Activated B cell treated with CpG ODN at 0.5 μM for 24 hours (primary cell): ENCODE results near the gene OR4D2. TPM values are rescaled to one million over a fixed set of nuclear protein-coding genes. Genes with fewer than 3 reads are reported as not detected.

Source experiments
- ATAC-seq: fragments of 200-7000 bp; cut with Tn5 transposase; one replicate; pipeline ENCODE4 v1.10.0; 2021; ENCODE audit warnings: low read depth, mild to moderate bottlenecking, moderate library complexity
- CTCF ChIA-PET: fragments of 350-600 bp; sonication (Branson Sonifier 250); formaldehyde crosslinking; loops from one replicate; lab custom pipeline; 2021; ENCODE audit warnings: antibody characterized with exemption; lab: Charles Lee
- POLR2A ChIA-PET: fragments of 350-600 bp; sonication (Branson Sonifier 250); formaldehyde crosslinking; loops from one replicate; lab custom pipeline; 2021; ENCODE audit warnings: antibody characterized with exemption; lab: Charles Lee
- DNase-seq: peaks from one replicate; pipeline ENCODE4 v3.0.0; 2022
- H3K27ac Mint-ChIP-seq: one replicate; pipeline ENCODE4 v1.8.0; 2020; ENCODE audit warnings: mixed read lengths
- H3K27me3 Mint-ChIP-seq: one replicate; pipeline ENCODE4 v1.8.0; 2021; ENCODE audit warnings: mixed read lengths
- H3K36me3 Mint-ChIP-seq: one replicate; pipeline ENCODE4 v1.8.0; 2021; ENCODE audit warnings: low read depth, mixed read lengths
- H3K4me1 Mint-ChIP-seq: one replicate; pipeline ENCODE4 v1.8.0; 2021; ENCODE audit warnings: mixed read lengths
- H3K4me3 Mint-ChIP-seq: one replicate; pipeline ENCODE4 v1.8.0; 2020; ENCODE audit warnings: mild to moderate bottlenecking, mixed read lengths
- H3K9me3 Mint-ChIP-seq: one replicate; pipeline ENCODE4 v1.8.0; 2020; ENCODE audit warnings: mixed read lengths
- intact Hi-C: fragments of 100-400 bp; cut with micrococcal nuclease; formaldehyde crosslinking; loops from one replicate; pipeline ENCODE4 v1.15.1; 2024
- total RNA-seq: library from RNA; stranded (reverse); gene quantifications from 2 replicates; pipeline ENCODE4 v1.2.3, GENCODE V29; 2022
- TF ChIP-seq, protein P1 (sequence below): fragments of 200-600 bp; IDR thresholded peaks from one replicate; pipeline ENCODE4 v1.8.0; 2022; ENCODE audit warnings: antibody characterized with exemption, mild to moderate bottlenecking

The OR4D2 gene
- total RNA-seq, 1 donor from 2014 or later: not detected

DNA sequence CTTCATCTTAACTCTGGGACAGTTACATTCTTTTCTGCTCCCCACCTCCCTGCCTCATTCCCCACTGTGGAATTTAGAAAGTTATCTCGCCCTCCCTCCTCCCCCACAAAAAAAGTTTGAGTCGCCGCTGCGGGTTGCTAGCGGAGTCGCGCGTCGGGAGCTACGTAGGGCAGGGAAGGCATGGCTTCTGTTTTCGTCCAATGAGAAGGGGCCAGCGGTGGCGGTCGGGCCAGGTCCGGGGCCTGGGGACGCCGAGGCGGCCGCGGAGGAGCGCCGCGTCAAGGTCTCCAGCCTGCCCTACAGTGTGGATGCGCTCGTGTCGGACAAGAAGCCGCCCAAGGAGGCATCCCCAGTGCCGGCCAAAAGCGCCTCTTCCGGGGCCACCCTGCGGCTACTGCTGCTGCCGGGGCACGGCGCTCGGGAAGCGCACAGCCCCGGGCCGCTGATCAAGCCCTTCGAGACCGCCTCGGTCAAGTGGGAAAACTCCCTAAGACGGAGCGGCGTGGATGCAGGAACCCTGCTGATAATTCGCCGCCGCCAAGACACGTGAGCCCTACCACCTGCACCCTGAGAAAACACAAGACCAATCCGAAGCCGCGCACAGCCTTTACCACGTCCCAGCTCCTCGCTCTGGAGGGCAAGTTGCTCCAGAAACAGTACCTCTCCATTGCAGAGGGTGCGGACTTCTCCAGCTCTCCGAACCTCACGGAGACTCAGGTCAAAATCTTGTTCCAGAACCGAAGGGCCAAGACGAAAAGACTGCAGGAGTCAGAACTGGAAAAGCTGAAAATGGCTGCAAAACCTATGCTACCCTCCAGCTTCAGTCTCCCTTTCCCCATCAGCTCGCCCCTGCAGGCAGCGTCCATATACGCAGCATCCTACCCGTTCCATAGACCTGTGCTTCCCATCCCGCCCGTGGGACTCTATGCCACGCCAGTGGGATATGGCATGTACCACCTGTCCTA, 9.7 kb upstream of the OR4D2 start:
- Mint-ChIP-seq H3K27me3 (peaks cover 37% of the 10 kb centered on the region), H3K9me3 (no peaks in the 10 kb centered on the region), H3K4me1 (peaks cover 24% of the 10 kb centered on the region), H3K27ac (no peak overlapping the region), H3K36me3 (no peaks in the 10 kb centered on the region), H3K4me3 (peak overlapping the region; percentile 79)
- TF ChIP-seq, protein P1, sequence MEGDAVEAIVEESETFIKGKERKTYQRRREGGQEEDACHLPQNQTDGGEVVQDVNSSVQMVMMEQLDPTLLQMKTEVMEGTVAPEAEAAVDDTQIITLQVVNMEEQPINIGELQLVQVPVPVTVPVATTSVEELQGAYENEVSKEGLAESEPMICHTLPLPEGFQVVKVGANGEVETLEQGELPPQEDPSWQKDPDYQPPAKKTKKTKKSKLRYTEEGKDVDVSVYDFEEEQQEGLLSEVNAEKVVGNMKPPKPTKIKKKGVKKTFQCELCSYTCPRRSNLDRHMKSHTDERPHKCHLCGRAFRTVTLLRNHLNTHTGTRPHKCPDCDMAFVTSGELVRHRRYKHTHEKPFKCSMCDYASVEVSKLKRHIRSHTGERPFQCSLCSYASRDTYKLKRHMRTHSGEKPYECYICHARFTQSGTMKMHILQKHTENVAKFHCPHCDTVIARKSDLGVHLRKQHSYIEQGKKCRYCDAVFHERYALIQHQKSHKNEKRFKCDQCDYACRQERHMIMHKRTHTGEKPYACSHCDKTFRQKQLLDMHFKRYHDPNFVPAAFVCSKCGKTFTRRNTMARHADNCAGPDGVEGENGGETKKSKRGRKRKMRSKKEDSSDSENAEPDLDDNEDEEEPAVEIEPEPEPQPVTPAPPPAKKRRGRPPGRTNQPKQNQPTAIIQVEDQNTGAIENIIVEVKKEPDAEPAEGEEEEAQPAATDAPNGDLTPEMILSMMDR: no peak
- ChIA-PET CTCF (no interaction called here), POLR2A (no interaction called here)
- intact Hi-C loops: no loop called here
- ATAC-seq: peak; percentile 31
- DNase-seq: no peak

DNA sequence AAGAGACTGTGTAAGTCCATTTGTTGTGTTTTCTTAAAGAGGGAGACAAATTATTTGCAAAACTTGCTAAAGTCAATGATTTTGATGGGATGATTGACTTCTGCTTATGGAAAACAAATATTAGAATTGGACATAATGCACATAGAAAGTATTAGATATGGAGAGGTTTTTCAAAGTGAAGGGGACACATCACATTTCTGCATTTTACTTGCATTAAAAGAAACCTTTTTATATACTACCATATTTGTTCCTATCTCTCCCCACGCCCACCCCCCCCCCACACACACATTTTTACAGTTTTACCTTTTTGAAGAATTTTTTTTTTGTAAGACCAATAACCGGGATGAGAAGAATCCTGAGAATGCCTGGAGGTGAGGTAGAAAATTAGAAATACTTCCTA, 8.6 kb upstream of the OR4D2 start:
- H3K4me1 Mint-ChIP-seq: peaks cover 17% of the 10 kb centered on the region
- ChIA-PET POLR2A (no interaction called here), CTCF (no interaction called here)
- intact Hi-C loops: no loop called here
- ATAC-seq (no peak), DNase-seq (no peak)
- H3K9me3 Mint-ChIP-seq: no peaks in the 10 kb centered on the region
- no peak overlapping the region for H3K4me3 Mint-ChIP-seq
- H3K27ac Mint-ChIP-seq: no peak overlapping the region
- TF ChIP-seq, protein P1: no peak
- peaks cover 40% of the 10 kb centered on the region for H3K27me3 Mint-ChIP-seq
- H3K36me3 Mint-ChIP-seq: no peaks in the 10 kb centered on the region

DNA sequence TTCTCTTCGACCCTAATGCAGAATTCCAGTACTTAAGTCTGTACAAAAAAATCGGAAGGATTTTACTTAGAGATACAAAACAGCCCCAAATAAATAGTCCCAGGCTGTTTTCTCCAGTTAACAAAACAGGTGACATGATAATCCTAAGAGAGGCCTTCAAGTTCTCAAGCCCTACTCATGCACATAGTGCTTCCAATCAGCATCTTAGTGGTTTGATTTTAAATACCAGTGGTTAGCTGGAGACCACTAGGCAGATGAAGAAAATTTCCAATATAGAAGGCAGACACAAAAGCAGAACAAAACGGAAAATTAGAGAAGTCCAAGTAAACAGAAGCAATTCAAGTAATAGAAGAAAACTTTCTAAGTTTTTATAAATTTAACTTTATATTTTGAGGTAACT, 5.2 kb upstream of the OR4D2 start:
- intact Hi-C loops: no loop called here
- ChIA-PET CTCF (no interaction called here), POLR2A (no interaction called here)
- TF ChIP-seq, protein P1: no peak
- Mint-ChIP-seq H3K36me3 (no peaks in the 10 kb centered on the region), H3K9me3 (no peaks in the 10 kb centered on the region), H3K27ac (no peak overlapping the region), H3K27me3 (peaks cover 46% of the 10 kb centered on the region), H3K4me3 (no peak overlapping the region), H3K4me1 (peaks cover 10% of the 10 kb centered on the region)
- no peak for DNase-seq
- no peak for ATAC-seq

DNA sequence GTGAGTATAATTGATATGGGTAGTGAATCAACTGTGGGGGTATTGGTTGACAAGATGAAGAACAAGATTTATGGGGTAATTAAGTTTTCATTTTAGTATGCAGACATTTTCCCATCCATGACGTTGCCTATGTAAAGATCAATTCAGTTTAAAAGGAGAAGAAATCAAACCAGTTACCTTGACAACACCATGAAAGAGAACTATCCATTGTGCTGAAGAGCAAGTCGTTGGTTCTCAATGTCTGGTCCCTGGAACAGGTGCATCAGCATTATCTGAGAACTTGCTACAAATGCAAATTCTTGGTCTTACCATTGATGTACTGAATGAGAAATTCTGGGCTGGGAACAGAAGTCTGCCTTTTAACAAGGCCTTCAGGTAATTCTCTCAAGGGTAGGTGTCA, 801 bp upstream of the OR4D2 start:
- H3K27ac Mint-ChIP-seq: no peak overlapping the region
- H3K9me3 Mint-ChIP-seq: no peaks in the 10 kb centered on the region
- H3K27me3 Mint-ChIP-seq: peaks cover 50% of the 10 kb centered on the region
- no peaks in the 10 kb centered on the region for H3K4me1 Mint-ChIP-seq
- DNase-seq (no peak), ATAC-seq (no peak)
- H3K4me3 Mint-ChIP-seq: no peak overlapping the region
- TF ChIP-seq, protein P1: no peak
- CTCF ChIA-PET: interaction anchor here (0.8 kb wide), 1 partner anchor 1603 kb away, joined by 3 read pairs; no protein-coding TSS in a partner anchor
- no peaks in the 10 kb centered on the region for H3K36me3 Mint-ChIP-seq
- intact Hi-C loops: no loop called here
- POLR2A ChIA-PET: no interaction called here

DNA sequence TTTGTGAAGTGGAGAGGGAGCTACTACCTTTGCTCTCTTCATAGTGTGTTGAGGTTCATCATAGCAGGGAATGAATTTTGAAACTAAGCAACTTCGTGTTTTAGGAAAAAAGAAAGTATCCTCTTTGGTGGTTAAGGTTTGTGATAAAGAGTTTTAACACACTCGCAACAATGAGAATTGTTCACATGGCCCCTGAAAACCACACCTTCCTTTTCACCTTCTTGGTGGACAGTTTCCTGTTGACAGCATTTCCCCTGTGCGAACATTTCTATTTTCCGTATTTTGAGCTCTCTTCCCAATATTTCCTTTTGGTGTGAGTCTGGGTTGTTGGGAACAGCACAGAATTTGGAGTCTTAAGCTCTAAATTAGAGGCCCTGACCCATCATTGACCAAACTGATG, 3.8 kb downstream of the OR4D2 start:
- POLR2A ChIA-PET: no interaction called here
- no peak for DNase-seq
- CTCF ChIA-PET: no interaction called here
- intact Hi-C loops: no loop called here
- TF ChIP-seq, protein P1: no peak
- Mint-ChIP-seq H3K4me3 (no peak overlapping the region), H3K36me3 (no peaks in the 10 kb centered on the region), H3K9me3 (no peaks in the 10 kb centered on the region), H3K4me1 (no peaks in the 10 kb centered on the region), H3K27ac (no peak overlapping the region), H3K27me3 (peaks cover 44% of the 10 kb centered on the region)
- no peak for ATAC-seq
